ENCODE measurements around the gene HES7. TPM values are rescaled to one million over a fixed set of nuclear protein-coding genes. Genes with fewer than 3 reads are reported as not detected.

Gene HES7
- total and polyA plus RNA-seq, 2 donors from 2014 or later: 0.25 TPM; not detected in 1

DNA sequence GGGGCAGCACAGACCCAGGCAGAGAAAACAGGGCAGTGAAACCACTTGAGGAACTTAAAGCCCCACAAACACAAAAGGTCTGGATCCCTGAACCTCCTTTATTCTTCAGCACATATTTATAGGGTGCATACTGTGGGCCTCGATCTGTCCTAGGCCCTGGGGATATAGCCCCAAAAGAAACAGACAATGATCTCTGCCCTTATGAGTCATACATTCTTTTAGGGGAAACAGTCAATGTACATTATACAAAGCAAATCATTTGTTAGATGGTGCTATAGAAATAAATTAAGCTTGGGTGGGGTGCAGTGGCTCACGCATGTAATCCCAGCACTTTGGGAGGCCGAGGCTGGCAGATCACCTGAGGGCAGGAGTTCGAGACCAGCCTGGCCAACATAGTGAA lies 10.0 kb upstream of the HES7 start:
- H3K36me3 ChIP-seq (ENCODE audit: control insufficient read depth in 2 of 3, insufficient read depth in 3 of 3, low read length in 3 of 3): no peaks in the 10 kb centered on the region
- TF ChIP-seq, protein P1, sequence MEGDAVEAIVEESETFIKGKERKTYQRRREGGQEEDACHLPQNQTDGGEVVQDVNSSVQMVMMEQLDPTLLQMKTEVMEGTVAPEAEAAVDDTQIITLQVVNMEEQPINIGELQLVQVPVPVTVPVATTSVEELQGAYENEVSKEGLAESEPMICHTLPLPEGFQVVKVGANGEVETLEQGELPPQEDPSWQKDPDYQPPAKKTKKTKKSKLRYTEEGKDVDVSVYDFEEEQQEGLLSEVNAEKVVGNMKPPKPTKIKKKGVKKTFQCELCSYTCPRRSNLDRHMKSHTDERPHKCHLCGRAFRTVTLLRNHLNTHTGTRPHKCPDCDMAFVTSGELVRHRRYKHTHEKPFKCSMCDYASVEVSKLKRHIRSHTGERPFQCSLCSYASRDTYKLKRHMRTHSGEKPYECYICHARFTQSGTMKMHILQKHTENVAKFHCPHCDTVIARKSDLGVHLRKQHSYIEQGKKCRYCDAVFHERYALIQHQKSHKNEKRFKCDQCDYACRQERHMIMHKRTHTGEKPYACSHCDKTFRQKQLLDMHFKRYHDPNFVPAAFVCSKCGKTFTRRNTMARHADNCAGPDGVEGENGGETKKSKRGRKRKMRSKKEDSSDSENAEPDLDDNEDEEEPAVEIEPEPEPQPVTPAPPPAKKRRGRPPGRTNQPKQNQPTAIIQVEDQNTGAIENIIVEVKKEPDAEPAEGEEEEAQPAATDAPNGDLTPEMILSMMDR (IDR thresholded peaks at IDR 0.05; ENCODE audit: borderline replicate concordance, extremely low read depth, insufficient read depth): no peak
- no peaks in the 10 kb centered on the region for H3K9me3 ChIP-seq (ENCODE audit: control insufficient read depth in 2 of 3, insufficient read depth in 1 of 3, low read length in 3 of 3)
- DNase-seq: no peak
- H3K27ac ChIP-seq (ENCODE audit: low read depth in 2 of 2, low read length in 2 of 2): no peak overlapping the region
- H3K4me1 ChIP-seq (ENCODE audit: control insufficient read depth in 2 of 3, insufficient read depth in 2 of 3, low read depth in 1 of 3, low read length in 3 of 3): peaks cover 0 to 5% (median 4%) of the 10 kb centered on the region in 3 donors
- FAIRE-seq: no peak
- H3K27me3 ChIP-seq (ENCODE audit: control insufficient read depth, insufficient read depth, low read length): no peaks in the 10 kb centered on the region
- intact Hi-C loops (cut with DNase I): no loop called here
- H3K9ac ChIP-seq (ENCODE audit: low read length in 3 of 3): no peak overlapping the region
- H3K4me3 ChIP-seq (ENCODE audit: low read length in 3 of 3): no peak overlapping the region

DNA sequence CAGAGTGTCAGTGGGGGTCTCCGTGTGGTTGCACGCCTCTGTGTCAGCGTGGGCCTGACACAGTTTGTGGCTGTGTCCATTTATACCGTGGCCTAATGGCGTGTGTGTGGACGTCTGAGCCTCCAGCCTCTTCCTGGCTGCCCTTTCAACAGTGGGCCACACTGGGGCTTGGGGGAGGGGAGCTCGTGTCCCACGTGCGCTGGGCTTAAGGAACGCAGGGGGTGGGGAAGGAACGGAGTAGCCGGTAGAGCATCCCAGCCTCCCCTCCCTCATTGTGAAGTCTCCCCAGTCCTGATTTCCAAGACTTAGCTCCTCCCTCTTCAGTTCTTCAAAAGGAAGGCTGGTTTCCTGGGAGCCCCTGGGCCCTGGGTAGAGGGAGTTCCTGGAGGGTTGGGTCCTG lies 9.5 kb upstream of the HES7 start:
- H3K9ac ChIP-seq (ENCODE audit: low read length in 3 of 3): no peak overlapping the region
- H3K4me1 ChIP-seq (ENCODE audit: control insufficient read depth in 2 of 3, insufficient read depth in 2 of 3, low read depth in 1 of 3, low read length in 3 of 3): peaks cover 0 to 5% (median 4%) of the 10 kb centered on the region in 3 donors
- no peaks in the 10 kb centered on the region for H3K27me3 ChIP-seq (ENCODE audit: control insufficient read depth, insufficient read depth, low read length)
- H3K27ac ChIP-seq (ENCODE audit: low read depth in 2 of 2, low read length in 2 of 2): no peak overlapping the region
- FAIRE-seq (no peak), DNase-seq (peak in 1 of 5 donors; percentile 35)
- intact Hi-C loops (cut with DNase I): no loop called here
- H3K9me3 ChIP-seq (ENCODE audit: control insufficient read depth in 2 of 3, insufficient read depth in 1 of 3, low read length in 3 of 3): no peaks in the 10 kb centered on the region
- H3K4me3 ChIP-seq (ENCODE audit: low read length in 3 of 3): no peak overlapping the region
- TF ChIP-seq, protein P1 (IDR thresholded peaks at IDR 0.05; ENCODE audit: borderline replicate concordance, extremely low read depth, insufficient read depth): no peak
- no peaks in the 10 kb centered on the region for H3K36me3 ChIP-seq (ENCODE audit: control insufficient read depth in 2 of 3, insufficient read depth in 3 of 3, low read length in 3 of 3)

DNA sequence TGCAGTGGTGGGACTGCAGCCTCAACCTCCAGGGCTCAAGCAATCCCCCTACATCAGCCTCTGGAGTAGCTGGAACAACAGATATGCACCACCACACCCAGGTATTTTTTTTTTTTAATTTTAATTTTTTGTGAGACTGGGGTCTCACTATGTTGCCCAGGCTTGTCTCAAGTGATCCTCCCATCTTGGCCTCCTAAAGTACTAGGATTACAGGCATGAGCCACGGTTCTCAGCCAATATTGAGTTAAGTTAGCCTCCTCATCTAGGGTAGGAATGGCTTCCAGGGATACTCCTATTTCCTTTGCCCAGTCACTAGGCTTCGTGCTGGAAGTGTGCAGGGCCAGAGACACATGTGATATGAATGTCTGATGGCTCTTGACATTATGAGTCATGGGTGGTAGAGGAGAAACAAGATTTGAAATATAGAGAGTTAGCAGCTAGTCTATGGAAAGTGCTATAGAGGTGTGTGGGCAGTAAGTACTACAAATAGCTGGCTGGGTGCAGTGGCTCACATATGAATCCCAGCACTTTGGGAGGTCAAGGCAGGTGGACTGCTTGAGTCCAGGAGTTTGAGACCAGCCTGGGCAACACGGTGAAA lies 8.0 kb upstream of the HES7 start:
- no peak for FAIRE-seq
- H3K27me3 ChIP-seq (ENCODE audit: control insufficient read depth, insufficient read depth, low read length): no peaks in the 10 kb centered on the region
- peaks cover 0 to 3% (median 0%) of the 10 kb centered on the region in 3 donors for H3K4me1 ChIP-seq (ENCODE audit: control insufficient read depth in 2 of 3, insufficient read depth in 2 of 3, low read depth in 1 of 3, low read length in 3 of 3)
- no peaks in the 10 kb centered on the region for H3K36me3 ChIP-seq (ENCODE audit: control insufficient read depth in 2 of 3, insufficient read depth in 3 of 3, low read length in 3 of 3)
- TF ChIP-seq, protein P1 (IDR thresholded peaks at IDR 0.05; ENCODE audit: borderline replicate concordance, extremely low read depth, insufficient read depth): no peak
- H3K27ac ChIP-seq (ENCODE audit: low read depth in 2 of 2, low read length in 2 of 2): no peak overlapping the region
- DNase-seq: no peak
- no peaks in the 10 kb centered on the region for H3K9me3 ChIP-seq (ENCODE audit: control insufficient read depth in 2 of 3, insufficient read depth in 1 of 3, low read length in 3 of 3)
- H3K4me3 ChIP-seq (ENCODE audit: low read length in 3 of 3): no peak overlapping the region
- intact Hi-C loops (cut with DNase I): no loop called here
- H3K9ac ChIP-seq (ENCODE audit: low read length in 3 of 3): no peak overlapping the region

All from kidney (tissue), 14 donors.